Muscle layer of colon (tissue), 2 donors: ENCODE results near the gene SH2D7.

Experiments used
- H3K27ac ChIP-seq: one replicate; pipeline ENCODE4 v1.7.0; 2013; ENCODE audit warnings: low read depth, mild to moderate bottlenecking, low read length, moderate library complexity
- H3K27me3 ChIP-seq, 2 donors: one replicate each; pipeline ENCODE4 v1.7.0; 2013; ENCODE audit warnings: low read length in 2 of 2, mild to moderate bottlenecking in 2 of 2; ENCODE audit not compliant: insufficient read depth in 2 of 2, control insufficient read depth in 1 of 2
- H3K36me3 ChIP-seq: one replicate; pipeline ENCODE4 v1.7.0; 2013; ENCODE audit warnings: mild to moderate bottlenecking, low read length; ENCODE audit not compliant: insufficient read depth
- H3K4me1 ChIP-seq: one replicate; pipeline ENCODE4 v1.7.0; 2013; ENCODE audit warnings: mild to moderate bottlenecking, low read length; ENCODE audit not compliant: insufficient read depth
- H3K4me3 ChIP-seq, 2 donors: one replicate each; pipeline ENCODE4 v1.7.0; 2013; ENCODE audit warnings: low read length in 2 of 2, low read depth in 1 of 2, mild to moderate bottlenecking in 1 of 2, moderate library complexity in 1 of 2
- H3K9ac ChIP-seq: one replicate; pipeline ENCODE4 v1.7.0; 2013; ENCODE audit warnings: low read length
- H3K9me3 ChIP-seq: one replicate; pipeline ENCODE4 v1.7.0; 2013; ENCODE audit warnings: mild to moderate bottlenecking, low read length
- donor health status: abdominal sarcoma.
- donor health status: Adenocarcinoma of cecum.

Gene SH2D7

GRCh38 chr15:78092261-78093041 lies at the start of gene SH2D7:
SH2D7 (plus strand) TSS chr15:78092561; CDS start chr15:78092585, 24 bp downstream.
- H3K27ac ChIP-seq, result no peak within 1 kb of the TSS
- H3K36me3 ChIP-seq, result no peaks in the 10 kb centered on the region
- H3K4me1 ChIP-seq, result peaks cover 19% of the 10 kb centered on the region
- no peak within 1 kb of the TSS for H3K4me3 ChIP-seq
- H3K9ac ChIP-seq, result no peak within 1 kb of the TSS
- H3K27me3 ChIP-seq, result no peaks in the 10 kb centered on the region
- no peaks in the 10 kb centered on the region for H3K9me3 ChIP-seq

- H3K9ac ChIP-seq, result no peak overlapping the region
- no peak overlapping the region for H3K4me3 ChIP-seq
- peak overlapping the region; percentile 58 for H3K27ac ChIP-seq
- H3K9me3 ChIP-seq, result no peaks in the 10 kb centered on the region
- H3K27me3 ChIP-seq, result no peaks in the 10 kb centered on the region
- H3K4me1 ChIP-seq, result peaks cover 44% of the 10 kb centered on the region
- peaks cover 18% of the 10 kb centered on the region for H3K36me3 ChIP-seq
These were observed 47.8 kb upstream of the SH2D7 start for GRCh38 chr15:78044407-78045155.

GRCh38 chr15:78045189-78045588 lies 47.2 kb upstream of the SH2D7 start:
- no peaks in the 10 kb centered on the region for H3K9me3 ChIP-seq
- no peak overlapping the region for H3K9ac ChIP-seq
- peaks cover 50% of the 10 kb centered on the region for H3K4me1 ChIP-seq
- no peak overlapping the region for H3K4me3 ChIP-seq
- H3K27me3 ChIP-seq, result no peaks in the 10 kb centered on the region
- no peak overlapping the region for H3K27ac ChIP-seq
- H3K36me3 ChIP-seq, result peaks cover 14% of the 10 kb centered on the region

GRCh38 chr15:78046796-78047341 lies 45.5 kb upstream of the SH2D7 start:
- Histone ChIP-seq H3K27ac (no peak overlapping the region), H3K4me3 (no peak overlapping the region), H3K9ac (no peak overlapping the region), H3K4me1 (peaks cover 65% of the 10 kb centered on the region), H3K27me3 (no peaks in the 10 kb centered on the region), H3K9me3 (no peaks in the 10 kb centered on the region), H3K36me3 (peaks cover 16% of the 10 kb centered on the region)

- Histone ChIP-seq H3K9ac (no peak overlapping the region), H3K4me3 (peak overlapping the region in 1 of 2 donors; percentile 9), H3K27ac (peak overlapping the region; percentile 73), H3K4me1 (peaks cover 73% of the 10 kb centered on the region), H3K9me3 (no peaks in the 10 kb centered on the region), H3K36me3 (peaks cover 20% of the 10 kb centered on the region), H3K27me3 (no peaks in the 10 kb centered on the region)
These were observed 44.4 kb upstream of the SH2D7 start for GRCh38 chr15:78047761-78048627.

- peaks cover 73% of the 10 kb centered on the region for H3K4me1 ChIP-seq
- peak overlapping the region; percentile 73 for H3K27ac ChIP-seq
- H3K9ac ChIP-seq, result no peak overlapping the region
These were observed 43.8 kb upstream of the SH2D7 start for GRCh38 chr15:78048628-78048920.

GRCh38 chr15:78049691-78050440 lies 42.5 kb upstream of the SH2D7 start:
- H3K27me3 ChIP-seq, result no peaks in the 10 kb centered on the region
- peaks cover 62% of the 10 kb centered on the region for H3K4me1 ChIP-seq
- no peak overlapping the region for H3K9ac ChIP-seq
- peaks cover 26% of the 10 kb centered on the region for H3K36me3 ChIP-seq
- H3K27ac ChIP-seq, result peak overlapping the region; percentile 10
- no peak overlapping the region for H3K4me3 ChIP-seq
- no peaks in the 10 kb centered on the region for H3K9me3 ChIP-seq

More at GRCh38 chr15:78048628-78048920, 43.8 kb upstream of the SH2D7 start:
- H3K9me3 ChIP-seq, result no peaks in the 10 kb centered on the region
- H3K36me3 ChIP-seq, result peaks cover 20% of the 10 kb centered on the region
- H3K4me3 ChIP-seq, result no peak overlapping the region
- H3K27me3 ChIP-seq, result no peaks in the 10 kb centered on the region

- H3K36me3 ChIP-seq, result peaks cover 26% of the 10 kb centered on the region
- no peak overlapping the region for H3K27ac ChIP-seq
- no peaks in the 10 kb centered on the region for H3K27me3 ChIP-seq
- peaks cover 65% of the 10 kb centered on the region for H3K4me1 ChIP-seq
- no peaks in the 10 kb centered on the region for H3K9me3 ChIP-seq
- H3K9ac ChIP-seq, result no peak overlapping the region
- no peak overlapping the region for H3K4me3 ChIP-seq
These were observed 41.9 kb upstream of the SH2D7 start for GRCh38 chr15:78050441-78050809.

- H3K27me3 ChIP-seq, result no peaks in the 10 kb centered on the region
- H3K27ac ChIP-seq, result no peak overlapping the region
- H3K4me1 ChIP-seq, result peaks cover 69% of the 10 kb centered on the region
- H3K9ac ChIP-seq, result no peak overlapping the region
- H3K36me3 ChIP-seq, result peaks cover 26% of the 10 kb centered on the region
- H3K9me3 ChIP-seq, result no peaks in the 10 kb centered on the region
- H3K4me3 ChIP-seq, result no peak overlapping the region
These were observed 41.5 kb upstream of the SH2D7 start for GRCh38 chr15:78050826-78051225.

GRCh38 chr15:78051596-78051995 lies 40.8 kb upstream of the SH2D7 start:
- H3K4me3 ChIP-seq, result no peak overlapping the region
- H3K27ac ChIP-seq, result no peak overlapping the region
- no peaks in the 10 kb centered on the region for H3K27me3 ChIP-seq
- peaks cover 26% of the 10 kb centered on the region for H3K36me3 ChIP-seq
- H3K9ac ChIP-seq, result no peak overlapping the region
- H3K9me3 ChIP-seq, result no peaks in the 10 kb centered on the region
- peaks cover 74% of the 10 kb centered on the region for H3K4me1 ChIP-seq
